Small intestine (tissue), 7 donors: ENCODE data around the gene LY6G6F. TPM values are rescaled to one million over a fixed set of nuclear protein-coding genes. Genes with fewer than 3 reads are reported as not detected.

ENCODE experiments used
- DNase-seq, 2 donors: peaks; one replicate each; pipeline versions ENCODE4 v3.0.0 to v3.0.0-alpha.2; 2013
- FAIRE-seq: peaks from 2 replicates; lab custom pipeline; 2012; peaks lifted over from hg19 to GRCh38; lab: Jason Lieb, UNC
- H3K27ac ChIP-seq, 3 donors: one replicate each; pipeline ENCODE4 v1.5.1; 2013; ENCODE audit warnings: low read length in 2 of 3, mild to moderate bottlenecking in 2 of 3, control low read depth in 1 of 3, inconsistent platforms in 1 of 3, low read depth in 1 of 3, moderate library complexity in 1 of 3
- H3K27me3 ChIP-seq, 3 donors: one replicate each; pipeline ENCODE4 v1.6.1; 2013; ENCODE audit warnings: low read length in 3 of 3, inconsistent platforms in 1 of 3; ENCODE audit not compliant: control insufficient read depth in 3 of 3, insufficient read depth in 3 of 3
- H3K36me3 ChIP-seq, 3 donors: one replicate each; pipeline ENCODE4 v1.6.1; 2013; ENCODE audit warnings: low read length in 3 of 3, inconsistent platforms in 1 of 3, low read depth in 1 of 3, mild to moderate bottlenecking in 1 of 3, moderate library complexity in 1 of 3; ENCODE audit not compliant: control insufficient read depth in 3 of 3, insufficient read depth in 2 of 3
- H3K4me1 ChIP-seq, 3 donors: one replicate each; pipeline ENCODE4 v1.6.1; 2013; ENCODE audit warnings: low read length in 2 of 3, inconsistent platforms in 1 of 3, low read depth in 1 of 3, mild to moderate bottlenecking in 1 of 3, moderate library complexity in 1 of 3; ENCODE audit not compliant: control insufficient read depth in 3 of 3, insufficient read depth in 2 of 3
- H3K4me3 ChIP-seq, 3 donors: one replicate each; pipeline ENCODE4 v1.5.1; 2013; ENCODE audit warnings: low read length in 3 of 3, control low read depth in 1 of 3, inconsistent platforms in 1 of 3, low read depth in 1 of 3, mild to moderate bottlenecking in 1 of 3, moderate library complexity in 1 of 3
- H3K9me3 ChIP-seq, 2 donors: one replicate each; pipeline ENCODE4 v1.6.1; 2013; ENCODE audit warnings: low read depth in 1 of 2, low read length in 1 of 2; ENCODE audit not compliant: control insufficient read depth in 2 of 2, insufficient read depth in 1 of 2
- WGBS, 3 donors: extraction: QIAGEN DNeasy Blood & Tissue Kit; methylation state at CpG; one replicate each; pipeline ENCODE4 v1.1.7; 2013; 5-methylcytosine and 5-hydroxymethylcytosine counted together
- polyA plus RNA-seq, 4 donors: library from polyadenylated mRNA; stranded (reverse) in 3 of 4; unstranded in 1 of 4; fragments of 200-250 nt in 3 of 4; fragments of 120-200 nt in 1 of 4; gene quantifications; one replicate each; pipeline versions ENCODE4 v1.2.1 to v1.2.3, GENCODE V29; 2013
- donor health status: healthy with polysubstance abuse.
- donor health status: control.
- donor health status: control.
- donor health status: Bipolar disorder and iron deficiency.
- donor health status: healthy.

The LY6G6F gene
- polyA plus RNA-seq, 4 donors = 0.12 TPM; not detected in 3

DNA sequence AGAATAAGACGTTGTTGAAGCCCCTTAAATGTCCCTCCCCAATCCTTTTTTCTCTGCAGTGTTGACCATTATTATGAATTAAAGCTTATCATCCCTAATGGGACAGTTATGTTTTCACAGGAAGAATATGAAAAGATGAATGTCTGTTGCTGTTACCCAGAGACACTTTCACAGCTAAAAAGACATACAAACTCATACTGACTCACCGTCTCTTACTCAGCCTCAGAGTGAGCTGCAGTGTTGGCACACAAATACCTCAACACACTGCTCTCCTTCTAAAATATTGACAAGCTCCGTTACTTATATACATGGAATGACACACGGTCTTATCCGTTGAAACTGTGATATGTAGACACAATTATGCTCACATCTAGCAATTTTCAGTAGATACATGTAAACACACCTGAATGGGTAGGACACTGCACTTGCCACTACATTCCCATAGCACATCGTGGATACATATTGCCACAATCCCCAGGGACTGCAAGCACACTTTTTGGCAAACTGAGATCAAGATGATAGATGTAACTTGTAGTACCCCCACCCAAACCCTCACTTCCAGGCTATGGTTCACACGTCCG, 46.2 kb downstream of the LY6G6F start:
- Histone ChIP-seq H3K27me3 (no peaks in the 10 kb centered on the region), H3K36me3 (peaks cover 0 to 9% (median 0%) of the 10 kb centered on the region in 3 donors), H3K27ac (no peak overlapping the region), H3K4me3 (no peak overlapping the region), H3K4me1 (no peaks in the 10 kb centered on the region), H3K9me3 (no peaks in the 10 kb centered on the region)
- DNase-seq (no peak), FAIRE-seq (no peak)
- 75 to 80% (median 76%) methylated on average over 8 of the region's 8 CpGs for WGBS, 3 donors

DNA sequence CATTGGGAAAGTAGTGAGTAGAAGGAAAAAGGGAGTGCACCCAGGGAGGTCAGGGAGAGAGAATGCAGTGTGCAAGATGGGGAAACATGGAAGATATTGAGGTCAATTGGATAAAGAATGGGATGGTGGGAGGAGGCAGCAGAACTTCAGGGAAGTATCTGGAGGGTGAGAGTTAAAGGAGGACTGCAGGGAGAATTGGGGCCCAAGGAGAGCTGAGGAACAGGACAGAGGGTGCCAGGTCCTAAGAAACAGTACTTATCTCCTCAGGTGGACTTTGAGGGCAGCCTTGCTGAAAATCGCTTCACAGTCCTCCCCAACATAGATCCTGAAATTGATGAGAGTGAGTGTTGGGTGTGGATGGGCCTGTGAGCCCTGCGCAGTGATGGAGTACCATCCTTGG, 51.6 kb downstream of the LY6G6F start:
- H3K4me3 ChIP-seq = no peak overlapping the region

More for the DNA sequence above, 51.6 kb downstream of the LY6G6F start:
- H3K36me3 ChIP-seq = peaks cover 0 to 47% (median 0%) of the 10 kb centered on the region in 3 donors
- FAIRE-seq (no peak), DNase-seq (no peak)
- no peaks in the 10 kb centered on the region for H3K9me3 ChIP-seq
- 89 to 96% (median 91%) methylated on average over 2 of the region's 2 CpGs for WGBS, 3 donors
- H3K4me1 ChIP-seq = peaks cover 0 to 19% (median 13%) of the 10 kb centered on the region in 3 donors
- no peak overlapping the region for H3K27ac ChIP-seq
- H3K27me3 ChIP-seq = no peaks in the 10 kb centered on the region

Other genes with a start within 250 kb of the LY6G6F start
- gene MICB, start 208.7 kb upstream of the LY6G6F start, polyA plus RNA-seq = 1 to 10 TPM in 3 of 4 donors, under 1 TPM in 1; 0.69 to 6.1 (median 2.0) TPM
- not detected for gene MCCD1, start 177.9 kb upstream of the LY6G6F start, polyA plus RNA-seq
- gene DDX39B, start 164.9 kb upstream of the LY6G6F start, polyA plus RNA-seq = 100 to 1,000 TPM; 307 to 440 (median 358) TPM
- 1 to 10 TPM in 3 of 4 donors, under 1 TPM in 1; 0.81 to 6.3 (median 1.9) TPM for gene ATP6V1G2, start 160.3 kb upstream of the LY6G6F start, polyA plus RNA-seq
- gene NFKBIL1, start 159.3 kb upstream of the LY6G6F start, polyA plus RNA-seq = 10 to 100 TPM; 26.2 to 47.3 (median 31.8) TPM
- 1 to 10 TPM in 1 of 4 donors, under 1 TPM in 1, not detected in 2; 0.24 to 1.0 TPM for gene LTA, start 134.6 kb upstream of the LY6G6F start, polyA plus RNA-seq
- under 1 TPM in 3 of 4 donors, not detected in 1; 0.18 to 0.59 (median 0.45) TPM for gene TNF, start 131.3 kb upstream of the LY6G6F start, polyA plus RNA-seq
- 10 to 100 TPM in 1 of 4 donors, 1 to 10 TPM in 3; 4.0 to 19.7 (median 8.0) TPM for gene LTB, start 124.4 kb upstream of the LY6G6F start, polyA plus RNA-seq
- 10 to 100 TPM in 2 of 4 donors, 1 to 10 TPM in 2; 3.1 to 37.0 (median 14.5) TPM for gene LST1, start 120.6 kb upstream of the LY6G6F start, polyA plus RNA-seq
- gene NCR3, start 113.9 kb upstream of the LY6G6F start, polyA plus RNA-seq = 1 to 10 TPM in 1 of 4 donors, under 1 TPM in 1, not detected in 2; 0.33 to 1.4 TPM
- gene AIF1, start 91.6 kb upstream of the LY6G6F start, polyA plus RNA-seq = 100 to 1,000 TPM in 1 of 4 donors, 10 to 100 TPM in 2, 1 to 10 TPM in 1; 5.6 to 102 (median 48.9) TPM
- gene PRRC2A, start 86.2 kb upstream of the LY6G6F start, polyA plus RNA-seq = 100 to 1,000 TPM in 1 of 4 donors, 10 to 100 TPM in 3; 54.6 to 104 (median 74.4) TPM
- 100 to 1,000 TPM; 193 to 381 (median 284) TPM for gene BAG6, start 54.2 kb upstream of the LY6G6F start, polyA plus RNA-seq
- 10 to 100 TPM in 1 of 4 donors, 1 to 10 TPM in 3; 7.2 to 32.8 (median 8.2) TPM for gene APOM, start 51.0 kb upstream of the LY6G6F start, polyA plus RNA-seq
- 10 to 100 TPM; 17.3 to 29.1 (median 23.2) TPM for gene C6orf47, start 46.1 kb upstream of the LY6G6F start, polyA plus RNA-seq
- 10 to 100 TPM; 14.8 to 30.2 (median 21.7) TPM for gene GPANK1, start 41.9 kb upstream of the LY6G6F start, polyA plus RNA-seq
- 100 to 1,000 TPM; 185 to 231 (median 206) TPM for gene CSNK2B, start 40.8 kb upstream of the LY6G6F start, polyA plus RNA-seq
- 10 to 100 TPM in 1 of 4 donors, 1 to 10 TPM in 3; 3.8 to 16.5 (median 4.2) TPM for gene LY6G5B, start 36.9 kb upstream of the LY6G6F start, polyA plus RNA-seq
- gene LY6G5C, start 25.8 kb upstream of the LY6G6F start, polyA plus RNA-seq = 1 to 10 TPM; 2.6 to 3.8 (median 3.1) TPM
- gene ABHD16A, start 3.5 kb upstream of the LY6G6F start, polyA plus RNA-seq = 10 to 100 TPM; 34.6 to 63.8 (median 50.3) TPM
- under 1 TPM in 1 of 4 donors, not detected in 3; 0.22 TPM for gene LY6G6D, start 8.5 kb downstream of the LY6G6F start, polyA plus RNA-seq
- gene LY6G6C, start 14.9 kb downstream of the LY6G6F start, polyA plus RNA-seq = under 1 TPM in 1 of 4 donors, not detected in 3; 0.18 TPM
- gene MPIG6B, start 16.5 kb downstream of the LY6G6F start, polyA plus RNA-seq = under 1 TPM in 2 of 4 donors, not detected in 2; 0.13 to 0.59 TPM
- 10 to 100 TPM; 64.4 to 89.7 (median 76.1) TPM for gene DDAH2, start 22.4 kb downstream of the LY6G6F start, polyA plus RNA-seq
- 100 to 1,000 TPM; 400 to 576 (median 535) TPM for gene CLIC1, start 29.7 kb downstream of the LY6G6F start, polyA plus RNA-seq
- 10 to 100 TPM in 2 of 4 donors, 1 to 10 TPM in 2; 1.6 to 53.1 (median 9.2) TPM for gene MSH5, start 33.1 kb downstream of the LY6G6F start, polyA plus RNA-seq
- 10 to 100 TPM in 1 of 4 donors, 1 to 10 TPM in 3; 1.4 to 15.5 (median 4.6) TPM for gene SAPCD1, start 55.8 kb downstream of the LY6G6F start, polyA plus RNA-seq
- 10 to 100 TPM in 1 of 4 donors, 1 to 10 TPM in 3; 2.9 to 11.9 (median 6.4) TPM for gene VWA7, start 70.5 kb downstream of the LY6G6F start, polyA plus RNA-seq
- 10 to 100 TPM; 19.9 to 42.4 (median 24.2) TPM for gene VARS1, start 88.9 kb downstream of the LY6G6F start, polyA plus RNA-seq
- 10 to 100 TPM; 27.3 to 90.2 (median 39.3) TPM for gene LSM2, start 100.1 kb downstream of the LY6G6F start, polyA plus RNA-seq
- gene HSPA1L, start 108.4 kb downstream of the LY6G6F start, polyA plus RNA-seq = 1 to 10 TPM in 2 of 4 donors, under 1 TPM in 2; 0.27 to 2.6 (median 1.1) TPM
- gene HSPA1A, start 108.7 kb downstream of the LY6G6F start, polyA plus RNA-seq = 10 to 100 TPM in 3 of 4 donors, 1 to 10 TPM in 1; 9.7 to 49.6 (median 25.7) TPM
- 100 to 1,000 TPM in 1 of 4 donors, 10 to 100 TPM in 3; 16.5 to 130 (median 35.0) TPM for gene HSPA1B, start 120.9 kb downstream of the LY6G6F start, polyA plus RNA-seq
- 100 to 1,000 TPM in 1 of 4 donors, 10 to 100 TPM in 3; 24.8 to 466 (median 37.4) TPM for gene NEU1, start 156.0 kb downstream of the LY6G6F start, polyA plus RNA-seq
- 100 to 1,000 TPM in 3 of 4 donors, 10 to 100 TPM in 1; 82.3 to 215 (median 130) TPM for gene SLC44A4, start 172.1 kb downstream of the LY6G6F start, polyA plus RNA-seq
- gene EHMT2, start 190.8 kb downstream of the LY6G6F start, polyA plus RNA-seq = 10 to 100 TPM; 27.8 to 50.3 (median 37.4) TPM
- 10 to 100 TPM in 1 of 4 donors, 1 to 10 TPM in 3; 1.6 to 12.5 (median 5.2) TPM for gene ZBTB12, start 195.2 kb downstream of the LY6G6F start, polyA plus RNA-seq
- 10 to 100 TPM in 3 of 4 donors, 1 to 10 TPM in 1; 7.4 to 58.7 (median 21.3) TPM for gene C2, start 220.9 kb downstream of the LY6G6F start, polyA plus RNA-seq
- 100 to 1,000 TPM in 1 of 4 donors, 10 to 100 TPM in 3; 38.7 to 141 (median 80.6) TPM for gene CFB, start 239.2 kb downstream of the LY6G6F start, polyA plus RNA-seq